Esophagus squamous epithelium (tissue), 4 donors: Measurements from ENCODE around the gene COL16A1.

ENCODE experiments used
- POLR2A ChIP-seq, 4 donors: fragments of 450-650 bp; IDR thresholded peaks; one replicate each; pipeline ENCODE4 v1.6.1; 2017; ENCODE audit warnings: antibody characterized with exemption in 4 of 4, mild to moderate bottlenecking in 4 of 4, moderate library complexity in 3 of 4
- TF ChIP-seq, protein P1 (sequence below), 6 experiments: fragments of 450-650 bp in 4 of 6; fragments of 200-600 bp in 2 of 6; sonication (generic) in 2 of 6; IDR thresholded peaks; one replicate each; pipeline ENCODE4 v1.5.1; 2016 to 2019; ENCODE audit warnings: antibody characterized with exemption in 6 of 6, mild to moderate bottlenecking in 4 of 6, moderate library complexity in 4 of 6

DNA sequence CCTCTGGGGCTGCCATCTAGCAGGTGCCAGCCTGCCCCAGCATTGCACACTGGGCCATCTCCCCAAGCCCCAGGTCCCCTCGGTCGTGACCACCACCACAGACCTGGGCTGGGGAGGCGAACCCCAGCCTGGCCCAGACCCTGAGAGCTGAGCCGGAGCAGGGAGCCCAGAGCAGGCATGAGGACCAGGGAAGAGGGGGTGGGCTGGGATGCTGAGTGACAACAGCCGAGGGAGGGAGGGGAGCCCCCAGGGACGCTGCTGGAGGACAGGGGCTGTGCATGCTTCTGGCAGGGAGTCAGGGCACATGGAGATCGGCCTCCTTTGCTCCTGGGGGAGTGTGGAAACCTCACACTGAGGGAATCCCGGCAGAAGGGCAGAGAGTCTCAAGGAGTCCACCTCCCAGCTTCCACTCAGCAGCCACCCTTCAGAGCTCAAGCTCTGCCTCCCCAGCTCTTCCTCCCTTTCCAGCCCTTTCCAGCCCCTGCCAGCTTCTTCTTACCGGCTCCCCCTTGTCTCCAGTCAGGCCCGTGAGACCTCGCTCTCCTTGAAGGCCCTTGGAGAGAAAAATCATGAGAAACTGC, 35.4 kb downstream of the COL16A1 start:
- TF ChIP-seq, protein P1, sequence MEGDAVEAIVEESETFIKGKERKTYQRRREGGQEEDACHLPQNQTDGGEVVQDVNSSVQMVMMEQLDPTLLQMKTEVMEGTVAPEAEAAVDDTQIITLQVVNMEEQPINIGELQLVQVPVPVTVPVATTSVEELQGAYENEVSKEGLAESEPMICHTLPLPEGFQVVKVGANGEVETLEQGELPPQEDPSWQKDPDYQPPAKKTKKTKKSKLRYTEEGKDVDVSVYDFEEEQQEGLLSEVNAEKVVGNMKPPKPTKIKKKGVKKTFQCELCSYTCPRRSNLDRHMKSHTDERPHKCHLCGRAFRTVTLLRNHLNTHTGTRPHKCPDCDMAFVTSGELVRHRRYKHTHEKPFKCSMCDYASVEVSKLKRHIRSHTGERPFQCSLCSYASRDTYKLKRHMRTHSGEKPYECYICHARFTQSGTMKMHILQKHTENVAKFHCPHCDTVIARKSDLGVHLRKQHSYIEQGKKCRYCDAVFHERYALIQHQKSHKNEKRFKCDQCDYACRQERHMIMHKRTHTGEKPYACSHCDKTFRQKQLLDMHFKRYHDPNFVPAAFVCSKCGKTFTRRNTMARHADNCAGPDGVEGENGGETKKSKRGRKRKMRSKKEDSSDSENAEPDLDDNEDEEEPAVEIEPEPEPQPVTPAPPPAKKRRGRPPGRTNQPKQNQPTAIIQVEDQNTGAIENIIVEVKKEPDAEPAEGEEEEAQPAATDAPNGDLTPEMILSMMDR (IDR thresholded peaks at IDR 0.05), result no peak
- TF ChIP-seq POLR2A (IDR thresholded peaks at IDR 0.05), result no peak
